Suprapubic skin (tissue), 4 donors: ENCODE measurements around the gene CCDC127. TPM values are rescaled to one million over a fixed set of nuclear protein-coding genes. Genes with fewer than 3 reads are reported as not detected.
A peak's percentile ranks its signal among the peaks of the same experiment; 100 is the strongest.

Experiments
- DNase-seq, 2 donors: peaks; one replicate each; pipeline ENCODE4 v3.0.0-alpha.2; 2019; ENCODE audit warnings: low spot score in 2 of 2
- H3K27ac ChIP-seq: fragments of 200-600 bp; sonication (generic); one replicate; pipeline ENCODE4 v1.5.1; 2019
- H3K27me3 ChIP-seq: fragments of 200-600 bp; sonication (generic); one replicate; pipeline ENCODE4 v1.5.1; 2019
- H3K36me3 ChIP-seq: fragments of 200-600 bp; sonication (generic); one replicate; pipeline ENCODE4 v1.5.1; 2019
- H3K4me1 ChIP-seq: fragments of 200-600 bp; sonication (generic); one replicate; pipeline ENCODE4 v1.5.1; 2019
- H3K4me3 ChIP-seq: fragments of 200-600 bp; sonication (generic); one replicate; pipeline ENCODE4 v1.5.1; 2019; ENCODE audit warnings: mild to moderate bottlenecking
- H3K9me3 ChIP-seq: fragments of 200-600 bp; sonication (generic); one replicate; pipeline ENCODE4 v1.5.1; 2019
- CTCF ChIP-seq, 2 donors: fragments of 200-600 bp in 1 of 2; fragments of 450-650 bp in 1 of 2; sonication (generic) in 1 of 2; IDR thresholded peaks; one replicate each; pipeline ENCODE4 v1.5.1; 2016 to 2019; ENCODE audit warnings: antibody characterized with exemption in 2 of 2, mild to moderate bottlenecking in 1 of 2, moderate library complexity in 1 of 2
- EP300 ChIP-seq: sonication (generic); formaldehyde crosslinking; IDR thresholded peaks from one replicate; pipeline ENCODE4 v1.6.1; 2017; ENCODE audit warnings: antibody characterized with exemption
- POLR2A ChIP-seq, 2 donors: fragments of 450-650 bp; IDR thresholded peaks; one replicate each; pipeline ENCODE4 v1.6.1; 2017; ENCODE audit warnings: antibody characterized with exemption in 2 of 2, mild to moderate bottlenecking in 2 of 2, moderate library complexity in 2 of 2
- POLR2AphosphoS5 ChIP-seq, 3 donors: sonication (generic); formaldehyde crosslinking; IDR thresholded peaks; one replicate each; pipeline ENCODE4 v1.6.1; 2017; ENCODE audit warnings: antibody characterized with exemption in 3 of 3
- WGBS: methylation state at CpG from one replicate; pipeline ENCODE4 v1.1.5; 2018; 5-methylcytosine and 5-hydroxymethylcytosine counted together
- total RNA-seq, 4 donors: library from RNA; depleted of rRNA; stranded (reverse); fragments of >200 nt; gene quantifications; one replicate each; pipeline ENCODE4 v1.1.0, GENCODE V29; 2016

The CCDC127 gene
- total RNA-seq, 4 donors from 2014 or later, result 3.1 to 11.7 (median 5.1) TPM

DNA sequence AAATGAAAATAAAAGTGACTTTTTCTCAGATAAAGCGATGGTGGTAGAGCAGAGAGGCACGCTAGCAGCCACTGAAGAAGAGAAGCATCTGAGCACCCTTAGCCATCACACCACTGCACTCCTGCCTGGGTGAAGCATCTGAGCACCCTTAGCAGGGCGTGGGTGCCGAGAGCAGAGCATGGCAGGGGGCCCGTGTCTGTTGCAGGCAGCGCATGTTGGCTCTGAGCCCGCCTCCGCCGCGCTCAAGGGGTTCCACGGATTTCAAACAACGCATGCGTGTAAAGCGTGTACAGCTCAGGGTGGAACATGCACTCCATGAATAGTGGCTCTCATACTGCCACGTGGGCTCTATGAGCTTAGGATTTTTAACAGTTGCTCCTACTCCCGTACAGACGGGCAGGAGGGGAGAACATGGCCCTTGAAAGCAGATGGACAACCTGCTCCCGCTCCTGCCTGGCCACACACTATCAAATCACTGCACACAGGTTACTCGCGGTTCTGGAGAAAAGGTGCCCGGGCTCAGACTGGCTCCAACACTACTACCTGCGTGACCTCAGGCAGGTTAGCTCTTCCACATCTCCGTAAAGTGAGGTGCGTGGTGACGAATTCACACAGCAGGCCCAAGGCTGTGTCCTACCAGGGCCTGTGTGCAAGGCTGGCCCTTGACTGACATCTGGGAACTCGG, 14.6 kb downstream of the CCDC127 start:
- Histone ChIP-seq H3K9me3 (no peaks in the 10 kb centered on the region), H3K4me3 (no peak overlapping the region), H3K27ac (no peak overlapping the region), H3K36me3 (peaks cover 27% of the 10 kb centered on the region), H3K4me1 (no peaks in the 10 kb centered on the region), H3K27me3 (no peaks in the 10 kb centered on the region)
- WGBS, result 92% methylated on average over 25 of the region's 26 CpGs
- DNase-seq, result no peak
- no peak for TF ChIP-seq EP300
- no peak for TF ChIP-seq POLR2AphosphoS5 (IDR thresholded peaks at IDR 0.05)
- TF ChIP-seq CTCF (IDR thresholded peaks at IDR 0.05), result no peak
- TF ChIP-seq POLR2A (IDR thresholded peaks at IDR 0.05), result no peak

GRCh38 chr5:201672-202071, 16.3 kb downstream of the CCDC127 start:
- no peak for TF ChIP-seq POLR2A (IDR thresholded peaks at IDR 0.05)
- no peak for TF ChIP-seq CTCF (IDR thresholded peaks at IDR 0.05)
- TF ChIP-seq POLR2AphosphoS5 (IDR thresholded peaks at IDR 0.05), result no peak
- TF ChIP-seq EP300, result no peak
- no peak overlapping the region for H3K4me3 ChIP-seq
- WGBS, result 89% methylated on average over 8 of the region's 8 CpGs

DNA sequence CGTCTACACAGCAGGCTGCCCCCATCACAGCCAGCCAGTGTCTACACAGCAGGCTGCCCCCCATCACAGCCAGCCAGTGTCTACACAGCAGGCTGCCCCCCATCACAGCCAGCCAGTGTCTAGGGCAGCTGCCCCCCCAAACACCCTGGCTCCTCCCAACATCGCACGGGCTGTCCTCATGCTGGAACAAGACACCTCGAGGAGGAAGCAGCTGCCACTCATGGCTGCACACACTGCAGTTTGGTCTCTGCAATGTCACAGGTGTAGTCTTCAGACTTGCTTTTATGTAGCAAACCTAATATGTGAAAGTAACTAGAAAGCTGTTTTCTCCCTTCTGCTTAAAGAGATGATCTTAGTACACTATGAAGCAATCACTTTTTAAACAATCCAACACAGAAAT, 17.0 kb downstream of the CCDC127 start:
- H3K4me3 ChIP-seq, result no peak overlapping the region
- 76% methylated on average over 4 of the region's 4 CpGs for WGBS
- peaks cover 4% of the 10 kb centered on the region for H3K4me1 ChIP-seq
- no peaks in the 10 kb centered on the region for H3K27me3 ChIP-seq
- peaks cover 27% of the 10 kb centered on the region for H3K36me3 ChIP-seq
- H3K9me3 ChIP-seq, result no peaks in the 10 kb centered on the region
- DNase-seq, result no peak
- TF ChIP-seq POLR2A (IDR thresholded peaks at IDR 0.05) (no peak), POLR2AphosphoS5 (IDR thresholded peaks at IDR 0.05) (no peak), EP300 (no peak)
- H3K27ac ChIP-seq, result no peak overlapping the region

More at GRCh38 chr5:201672-202071, 16.3 kb downstream of the CCDC127 start:
- H3K4me1 ChIP-seq, result no peaks in the 10 kb centered on the region
- H3K36me3 ChIP-seq, result peaks cover 27% of the 10 kb centered on the region
- no peaks in the 10 kb centered on the region for H3K27me3 ChIP-seq
- H3K27ac ChIP-seq, result no peak overlapping the region
- H3K9me3 ChIP-seq, result no peaks in the 10 kb centered on the region
- no peak for DNase-seq

GRCh38 chr5:199950-200645, 17.9 kb downstream of the CCDC127 start:
- TF ChIP-seq EP300, result no peak
- TF ChIP-seq CTCF (IDR thresholded peaks at IDR 0.05), result no peak
- no peak for TF ChIP-seq POLR2AphosphoS5 (IDR thresholded peaks at IDR 0.05)
- TF ChIP-seq POLR2A (IDR thresholded peaks at IDR 0.05), result no peak
- WGBS, result 89% methylated on average over 18 of the region's 23 CpGs
- H3K27ac ChIP-seq, result no peak overlapping the region

GRCh38 chr5:199197-199949, 18.6 kb downstream of the CCDC127 start:
- no peak for TF ChIP-seq POLR2AphosphoS5 (IDR thresholded peaks at IDR 0.05)
- no peak for TF ChIP-seq CTCF (IDR thresholded peaks at IDR 0.05)
- TF ChIP-seq EP300, result no peak
- no peak for TF ChIP-seq POLR2A (IDR thresholded peaks at IDR 0.05)
- no peak overlapping the region for H3K4me3 ChIP-seq
- peak in 1 of 2 donors; percentile 69 for DNase-seq
- 93% methylated on average over 10 of the region's 16 CpGs for WGBS
- H3K27ac ChIP-seq, result no peak overlapping the region
- peaks cover 15% of the 10 kb centered on the region for H3K36me3 ChIP-seq
- H3K27me3 ChIP-seq, result no peaks in the 10 kb centered on the region
- peaks cover 4% of the 10 kb centered on the region for H3K4me1 ChIP-seq
- H3K9me3 ChIP-seq, result no peaks in the 10 kb centered on the region

More at GRCh38 chr5:199950-200645, 17.9 kb downstream of the CCDC127 start:
- DNase-seq, result peak in 1 of 2 donors; percentile 61
- Histone ChIP-seq H3K9me3 (no peaks in the 10 kb centered on the region), H3K4me3 (no peak overlapping the region), H3K4me1 (peaks cover 4% of the 10 kb centered on the region), H3K36me3 (peaks cover 20% of the 10 kb centered on the region), H3K27me3 (no peaks in the 10 kb centered on the region)
